Measurements from ENCODE around the gene NQO1.
"Not testable (repeated sequence)": the region's sequence is repeated elsewhere in the genome, so short reads cannot be mapped to it uniquely, and the experiment has no call there.

Gene NQO1

GRCh38 chr16:69741951-69742904 is 15.9 kb upstream of the NQO1 start:
- Histone ChIP-seq H3K9me3 (ENCODE audit: insufficient read depth, low read length) (no peaks in the 10 kb centered on the region), H3K36me3 (ENCODE audit: insufficient read depth, insufficient read length, low read length) (peaks cover 77% of the 10 kb centered on the region), H3K4me1 (ENCODE audit: insufficient read depth, insufficient read length) (no peaks in the 10 kb centered on the region), H3K9ac (ENCODE audit: insufficient read length, low read depth) (no peak overlapping the region), H3K27me3 (ENCODE audit: insufficient read depth, insufficient read length) (no peaks in the 10 kb centered on the region), H3K4me3 (ENCODE audit: insufficient read length, low read depth) (no peak overlapping the region)
- DNase-seq (ENCODE audit: low read depth, low spot score), result no peak
- TF ChIP-seq YY1 (IDR thresholded peaks at IDR 0.05; ENCODE audit: insufficient read depth, insufficient read length) (no peak), ZNF274 (IDR thresholded peaks at IDR 0.05; ENCODE audit: low read depth, low read length) (no peak), SUZ12 (IDR thresholded peaks at IDR 0.05; ENCODE audit: extremely low read depth, insufficient read depth, insufficient read length) (no peak)

- DNase-seq (ENCODE audit: low read depth, low spot score), result no peak
- no peaks in the 10 kb centered on the region for H3K9me3 ChIP-seq (ENCODE audit: insufficient read depth, low read length)
- H3K9ac ChIP-seq (ENCODE audit: insufficient read length, low read depth), result no peak overlapping the region
- H3K4me1 ChIP-seq (ENCODE audit: insufficient read depth, insufficient read length), result no peaks in the 10 kb centered on the region
- peaks cover 72% of the 10 kb centered on the region for H3K36me3 ChIP-seq (ENCODE audit: insufficient read depth, insufficient read length, low read length)
- H3K27me3 ChIP-seq (ENCODE audit: insufficient read depth, insufficient read length), result no peaks in the 10 kb centered on the region
- no peak overlapping the region for H3K4me3 ChIP-seq (ENCODE audit: insufficient read length, low read depth)
- TF ChIP-seq YY1 (IDR thresholded peaks at IDR 0.05; ENCODE audit: insufficient read depth, insufficient read length) (no peak), ZNF274 (IDR thresholded peaks at IDR 0.05; ENCODE audit: low read depth, low read length) (no peak), SUZ12 (IDR thresholded peaks at IDR 0.05; ENCODE audit: extremely low read depth, insufficient read depth, insufficient read length) (no peak)
Measured at GRCh38 chr16:69741519-69741918, 15.2 kb upstream of the NQO1 start.

- H3K27me3 ChIP-seq (ENCODE audit: insufficient read depth, insufficient read length), result no peaks in the 10 kb centered on the region
- TF ChIP-seq YY1 (IDR thresholded peaks at IDR 0.05; ENCODE audit: insufficient read depth, insufficient read length) (no peak), ZNF274 (IDR thresholded peaks at IDR 0.05; ENCODE audit: low read depth, low read length) (no peak), SUZ12 (IDR thresholded peaks at IDR 0.05; ENCODE audit: extremely low read depth, insufficient read depth, insufficient read length) (no peak)
- H3K9me3 ChIP-seq (ENCODE audit: insufficient read depth, low read length), result no peaks in the 10 kb centered on the region
- DNase-seq (ENCODE audit: low read depth, low spot score), result no peak
- H3K4me1 ChIP-seq (ENCODE audit: insufficient read depth, insufficient read length), result peaks cover 2% of the 10 kb centered on the region
- H3K36me3 ChIP-seq (ENCODE audit: insufficient read depth, insufficient read length, low read length), result peaks cover 7% of the 10 kb centered on the region
- H3K9ac ChIP-seq (ENCODE audit: insufficient read length, low read depth), result no peak overlapping the region
- no peak overlapping the region for H3K4me3 ChIP-seq (ENCODE audit: insufficient read length, low read depth)
Measured at GRCh38 chr16:69732101-69732500, 5.7 kb upstream of the NQO1 start.

GRCh38 chr16:69731280-69731679 is 4.9 kb upstream of the NQO1 start:
- H3K9ac ChIP-seq (ENCODE audit: insufficient read length, low read depth); H3K4me3 ChIP-seq (ENCODE audit: insufficient read length, low read depth): not testable (repeated sequence)

GRCh38 chr16:69729030-69729429 is 2.7 kb upstream of the NQO1 start:
- H3K4me1 ChIP-seq (ENCODE audit: insufficient read depth, insufficient read length); H3K27me3 ChIP-seq (ENCODE audit: insufficient read depth, insufficient read length); H3K9me3 ChIP-seq (ENCODE audit: insufficient read depth, low read length); H3K4me3 ChIP-seq (ENCODE audit: insufficient read length, low read depth); DNase-seq (ENCODE audit: low read depth, low spot score); H3K9ac ChIP-seq (ENCODE audit: insufficient read length, low read depth): not testable (repeated sequence)
- H3K36me3 ChIP-seq (ENCODE audit: insufficient read depth, insufficient read length, low read length), result peaks cover 13% of the 10 kb centered on the region

More at GRCh38 chr16:69731280-69731679, 4.9 kb upstream of the NQO1 start:
- not testable (repeated sequence) for H3K36me3 ChIP-seq (ENCODE audit: insufficient read depth, insufficient read length, low read length); DNase-seq (ENCODE audit: low read depth, low spot score); H3K27me3 ChIP-seq (ENCODE audit: insufficient read depth, insufficient read length); H3K9me3 ChIP-seq (ENCODE audit: insufficient read depth, low read length); H3K4me1 ChIP-seq (ENCODE audit: insufficient read depth, insufficient read length)

- no peak for DNase-seq (ENCODE audit: low read depth, low spot score)
- H3K4me1 ChIP-seq (ENCODE audit: insufficient read depth, insufficient read length), result peaks cover 2% of the 10 kb centered on the region
- H3K36me3 ChIP-seq (ENCODE audit: insufficient read depth, insufficient read length, low read length), result peaks cover 16% of the 10 kb centered on the region
- H3K9me3 ChIP-seq (ENCODE audit: insufficient read depth, low read length), result no peaks in the 10 kb centered on the region
- H3K4me3 ChIP-seq (ENCODE audit: insufficient read length, low read depth), result peak overlapping the region; percentile 66
- H3K9ac ChIP-seq (ENCODE audit: insufficient read length, low read depth), result peak overlapping the region; percentile 90
- no peak for TF ChIP-seq ZNF274 (IDR thresholded peaks at IDR 0.05; ENCODE audit: low read depth, low read length)
- no peak for TF ChIP-seq YY1 (IDR thresholded peaks at IDR 0.05; ENCODE audit: insufficient read depth, insufficient read length)
- no peak for TF ChIP-seq SUZ12 (IDR thresholded peaks at IDR 0.05; ENCODE audit: extremely low read depth, insufficient read depth, insufficient read length)
- H3K27me3 ChIP-seq (ENCODE audit: insufficient read depth, insufficient read length), result no peaks in the 10 kb centered on the region
Measured at GRCh38 chr16:69727916-69728270, 1.5 kb upstream of the NQO1 start.

GRCh38 chr16:69725480-69726312 is 664 bp downstream of the NQO1 start:
- Histone ChIP-seq H3K4me1 (ENCODE audit: insufficient read depth, insufficient read length) (peaks cover 2% of the 10 kb centered on the region), H3K9ac (ENCODE audit: insufficient read length, low read depth) (peak overlapping the region; percentile 83), H3K9me3 (ENCODE audit: insufficient read depth, low read length) (no peaks in the 10 kb centered on the region), H3K27me3 (ENCODE audit: insufficient read depth, insufficient read length) (no peaks in the 10 kb centered on the region), H3K36me3 (ENCODE audit: insufficient read depth, insufficient read length, low read length) (peaks cover 20% of the 10 kb centered on the region), H3K4me3 (ENCODE audit: insufficient read length, low read depth) (peak overlapping the region; percentile 66)
- DNase-seq (ENCODE audit: low read depth, low spot score), result no peak
- TF ChIP-seq YY1 (IDR thresholded peaks at IDR 0.05; ENCODE audit: insufficient read depth, insufficient read length), result no peak
- TF ChIP-seq SUZ12 (IDR thresholded peaks at IDR 0.05; ENCODE audit: extremely low read depth, insufficient read depth, insufficient read length), result no peak
- TF ChIP-seq ZNF274 (IDR thresholded peaks at IDR 0.05; ENCODE audit: low read depth, low read length), result no peak

All from NT2/D1 (cell line).